K562 (cell line): Measurements from ENCODE around the gene ZNF692. TPM values are rescaled to one million over a fixed set of nuclear protein-coding genes. Genes with fewer than 3 reads are reported as not detected.

Experiments
- ARHGAP35 ChIP-seq: fragments of 450-650 bp; IDR thresholded peaks from 2 replicates; pipeline ENCODE4 v1.6.1; 2018; ENCODE audit not compliant: partially characterized antibody
- ARID2 ChIP-seq: fragments of 450-650 bp; IDR thresholded peaks from 2 replicates; pipeline ENCODE4 v1.6.1; 2017; ENCODE audit warnings: antibody characterized with exemption, mild to moderate bottlenecking
- ARID3A ChIP-seq: IDR thresholded peaks from 2 replicates; pipeline ENCODE4 v1.6.1; 2012; ENCODE audit warnings: low read depth, low read length, improper control_type of control experiment, borderline replicate concordance
- ARNT ChIP-seq, 2 experiments: fragments of 450-650 bp; IDR thresholded peaks; 2 replicates each; pipeline ENCODE4 v1.6.1; 2016; ENCODE audit warnings: mild to moderate bottlenecking in 1 of 2
- ASH1L ChIP-seq: fragments of 450-650 bp; IDR thresholded peaks from 2 replicates; pipeline ENCODE4 v1.6.1; 2018; ENCODE audit warnings: borderline replicate concordance, mild to moderate bottlenecking, low read depth; ENCODE audit not compliant: partially characterized antibody
- CC2D1A ChIP-seq: fragments of 450-650 bp; IDR thresholded peaks from 2 replicates; pipeline ENCODE4 v1.6.1; 2017; ENCODE audit warnings: mild to moderate bottlenecking
- GATAD2A ChIP-seq: fragments of 450-650 bp; IDR thresholded peaks from 2 replicates; pipeline ENCODE4 v1.6.1; 2017
- HMGXB4 ChIP-seq: sonication (generic); formaldehyde crosslinking; IDR thresholded peaks from 2 replicates; pipeline ENCODE4 v1.8.1; 2023; ENCODE audit warnings: mild to moderate bottlenecking, missing genetic modification reagents
- HNRNPLL ChIP-seq: fragments of 200-400 bp; formaldehyde crosslinking; IDR thresholded peaks from 2 replicates; pipeline ENCODE4 v1.6.1; 2017; ENCODE audit warnings: low read length, low read depth, mild to moderate bottlenecking; ENCODE audit not compliant: poor library complexity, severe bottlenecking
- KAT2B ChIP-seq: IDR thresholded peaks from one replicate; pipeline ENCODE4 v1.6.1; 2012; ENCODE audit warnings: low read depth, mild to moderate bottlenecking, control low read depth, inconsistent platforms, low read length, moderate library complexity
- NEUROD1 ChIP-seq: fragments of 150-350 bp; IDR thresholded peaks from 2 replicates; pipeline ENCODE4 v1.6.1; 2014; ENCODE audit warnings: borderline replicate concordance, low read length, low read depth; ENCODE audit not compliant: partially characterized antibody
- NFATC3 ChIP-seq: fragments of 450-650 bp; IDR thresholded peaks from 2 replicates; pipeline ENCODE4 v1.6.1; 2017; ENCODE audit warnings: mild to moderate bottlenecking
- POU5F1 ChIP-seq: fragments of 150-350 bp; IDR thresholded peaks from 2 replicates; pipeline ENCODE4 v1.6.1; 2014; ENCODE audit warnings: borderline replicate concordance, low read length, low read depth, mild to moderate bottlenecking; ENCODE audit not compliant: partially characterized antibody
- RBM14 ChIP-seq: fragments of 200-400 bp; formaldehyde crosslinking; IDR thresholded peaks from 2 replicates; pipeline ENCODE4 v1.6.1; 2018; ENCODE audit warnings: low read depth, mild to moderate bottlenecking, low read length, moderate library complexity, borderline replicate concordance; ENCODE audit not compliant: insufficient read depth
- RFX7 ChIP-seq: fragments of 250-450 bp; sonication (Bioruptor Pico); IDR thresholded peaks from 2 replicates; pipeline ENCODE4 v1.5.1; 2021; ENCODE audit warnings: mild to moderate bottlenecking
- SRSF9 ChIP-seq: fragments of 200-400 bp; formaldehyde crosslinking; IDR thresholded peaks from 2 replicates; pipeline ENCODE4 v1.6.1; 2017; ENCODE audit warnings: low read depth, low read length, borderline replicate concordance
- STAT5A ChIP-seq: IDR thresholded peaks from 2 replicates; pipeline ENCODE4 v1.6.1; 2012; ENCODE audit warnings: low read length, inconsistent platforms, borderline replicate concordance
- TGIF2 ChIP-seq: sonication (generic); formaldehyde crosslinking; IDR thresholded peaks from 2 replicates; pipeline ENCODE4 v1.8.1; 2022; ENCODE audit warnings: mild to moderate bottlenecking, missing genetic modification reagents, moderate library complexity
- TRIM28 ChIP-seq: fragments of 450-650 bp; IDR thresholded peaks from 2 replicates; pipeline ENCODE4 v1.6.1; 2017
- XRCC5 ChIP-seq: fragments of 200-400 bp; formaldehyde crosslinking; IDR thresholded peaks from 2 replicates; pipeline ENCODE4 v1.6.1; 2017; ENCODE audit warnings: low read depth, mild to moderate bottlenecking, low read length
- ZNF253 ChIP-seq: fragments of 250-450 bp; sonication (Bioruptor Pico); conservative IDR thresholded peaks from 2 replicates; pipeline ENCODE4 v1.6.1; 2021; ENCODE audit warnings: mild to moderate bottlenecking
- ZNF561 ChIP-seq: fragments of 450-650 bp; formaldehyde crosslinking; conservative IDR thresholded peaks from 2 replicates; pipeline ENCODE4 v1.4.0; 2020; ENCODE audit warnings: mild to moderate bottlenecking, moderate library complexity
- ZNF699 ChIP-seq: fragments of 250-450 bp; sonication (Bioruptor Pico); IDR thresholded peaks from 2 replicates; pipeline ENCODE4 v1.8.0; 2021; ENCODE audit warnings: mild to moderate bottlenecking, moderate library complexity; ENCODE audit not compliant: insufficient replicate concordance
- ZSCAN32 ChIP-seq: fragments of 450-650 bp; formaldehyde crosslinking; IDR thresholded peaks from 2 replicates; pipeline ENCODE4 v1.4.0; 2020; ENCODE audit warnings: mild to moderate bottlenecking, moderate library complexity
- polyA plus RNA-seq, 8 experiments: library from polyadenylated mRNA; depleted of rRNA in 4 of 8; stranded (reverse) in 5 of 8; unstranded in 3 of 8; fragments of >200 nt; fragmentation: Nextera tagmentation in 2 of 8; fragmentation: Illumina TruSeq in 1 of 8; extraction: Ambion mirVana in 2 of 8; extraction: Trizol in 1 of 8; gene quantifications; 2 replicates each; pipeline versions ENCODE4 v1.2.1 to v1.2.3, GENCODE V29; 2011 to 2014; ENCODE audit warnings: inconsistent platforms in 1 of 8, missing spikeins in 1 of 8
- total RNA-seq, 7 experiments: library from RNA; depleted of rRNA in 6 of 7; stranded (reverse); fragments of >200 nt in 6 of 7; fragmentation: Illumina TruSeq in 2 of 7; extraction: Trizol in 2 of 7; gene quantifications; 2 replicates each; pipeline versions ENCODE4 v1.2.1 to v1.2.3, GENCODE V29; 2011 to 2021; ENCODE audit warnings: low replicate concordance in 1 of 7
- TF ChIP-seq, protein P1 (sequence below): fragments of 250-450 bp; sonication (Bioruptor Pico); IDR thresholded peaks from 2 replicates; pipeline ENCODE4 v1.4.0; 2020

ZNF692 gene
- total and polyA plus RNA-seq, 9 of the 15 experiments (the other 6 are each of a cell fraction or from before 2014, with no cell fraction given) = 8.4 to 143 (median 55.9) TPM

GRCh38 chr1:248825909-248826760 lies 32.8 kb downstream of the ZNF692 start, which contains the start of gene SH3BP5L (continued):
- no peak for TF ChIP-seq CC2D1A
- TF ChIP-seq ARNT (IDR thresholded peaks at IDR 0.05) = peak in 1 of 2 experiments; percentile 52; a peak in 2 of 4 replicates
- TF ChIP-seq TRIM28 = peak; percentile 52; the same call in 1 of the 2 replicates
- TF ChIP-seq NFATC3 = 0 out of 2 replicates have a peak, but pooled peaks have one; percentile 14
- TF ChIP-seq HNRNPLL = peak; percentile 47
- TF ChIP-seq ZNF699 (CRISPR knock-in tag) = no peak
- TF ChIP-seq POU5F1 = no peak
- peak; percentile 66 for TF ChIP-seq NEUROD1
- no peak for TF ChIP-seq RFX7 (CRISPR knock-in tag)
- no peak for TF ChIP-seq ZNF561 (CRISPR knock-in tag)
- TF ChIP-seq STAT5A = peak; percentile 25; the same call in 1 of the 2 replicates
- TF ChIP-seq TGIF2 (CRISPR knock-in tag) = no peak
- TF ChIP-seq, protein P1, sequence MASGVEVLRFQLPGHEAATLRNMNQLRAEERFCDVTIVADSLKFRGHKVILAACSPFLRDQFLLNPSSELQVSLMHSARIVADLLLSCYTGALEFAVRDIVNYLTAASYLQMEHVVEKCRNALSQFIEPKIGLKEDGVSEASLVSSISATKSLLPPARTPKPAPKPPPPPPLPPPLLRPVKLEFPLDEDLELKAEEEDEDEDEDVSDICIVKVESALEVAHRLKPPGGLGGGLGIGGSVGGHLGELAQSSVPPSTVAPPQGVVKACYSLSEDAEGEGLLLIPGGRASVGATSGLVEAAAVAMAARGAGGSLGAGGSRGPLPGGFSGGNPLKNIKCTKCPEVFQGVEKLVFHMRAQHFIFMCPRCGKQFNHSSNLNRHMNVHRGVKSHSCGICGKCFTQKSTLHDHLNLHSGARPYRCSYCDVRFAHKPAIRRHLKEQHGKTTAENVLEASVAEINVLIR (CRISPR knock-in tag) = 0 out of 2 replicates have a peak, but pooled peaks have one; percentile 47
- peak; percentile 68; the same call in 1 of the 2 replicates for TF ChIP-seq XRCC5
- no peak for TF ChIP-seq GATAD2A
- TF ChIP-seq ASH1L = peak; percentile 42
- no peak for TF ChIP-seq KAT2B
- TF ChIP-seq RBM14 = no peak
- TF ChIP-seq ZSCAN32 (CRISPR knock-in tag) = 0 out of 2 replicates have a peak, but pooled peaks have one; percentile 30
- TF ChIP-seq ARID2 = no peak; the same call in 1 of the 2 replicates
- no peak for TF ChIP-seq ZNF253 (CRISPR knock-in tag)
- TF ChIP-seq SRSF9 = no peak
- 0 out of 2 replicates have a peak, but pooled peaks have one; percentile 0 for TF ChIP-seq HMGXB4 (CRISPR knock-in tag)
- TF ChIP-seq ARHGAP35 = no peak
- no peak; the same call in 1 of the 2 replicates for TF ChIP-seq ARID3A
